Esophagus muscularis mucosa (tissue), 4 donors: Measurements from ENCODE around the gene FMN1.

Experiments
- EP300 ChIP-seq: sonication (generic); formaldehyde crosslinking; IDR thresholded peaks from one replicate; pipeline ENCODE4 v1.6.1; 2017; ENCODE audit warnings: antibody characterized with exemption
- POLR2A ChIP-seq: fragments of 450-650 bp; IDR thresholded peaks from one replicate; pipeline ENCODE4 v1.6.1; 2017; ENCODE audit warnings: antibody characterized with exemption, moderate library complexity, mild to moderate bottlenecking, low read depth
- TF ChIP-seq, protein P1 (sequence below), 3 experiments: fragments of 200-600 bp in 2 of 3; fragments of 450-650 bp in 1 of 3; sonication (generic) in 2 of 3; IDR thresholded peaks; one replicate each; pipeline ENCODE4 v1.5.1; 2017 to 2019; ENCODE audit warnings: antibody characterized with exemption in 3 of 3, mild to moderate bottlenecking in 2 of 3, moderate library complexity in 1 of 3

DNA sequence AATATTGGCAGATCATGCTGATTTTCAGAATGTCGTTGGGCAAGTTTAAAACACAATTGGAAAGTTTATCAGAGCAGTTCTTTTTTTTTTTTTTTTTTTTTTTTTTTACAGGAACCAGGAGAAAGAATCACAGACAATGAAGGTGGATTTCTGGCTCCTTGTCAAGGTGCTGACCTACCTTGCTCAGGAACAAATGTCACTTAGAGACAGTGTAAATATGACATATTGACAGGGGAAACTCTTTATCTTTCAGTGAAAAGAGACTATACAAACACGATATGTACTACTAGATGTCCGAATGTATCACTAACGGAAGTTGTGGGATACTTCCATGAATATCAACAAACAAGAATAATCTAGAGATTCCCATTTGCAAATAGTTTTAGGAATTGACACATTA, 237.3 kb downstream of the FMN1 start:
- TF ChIP-seq POLR2A (no peak), EP300 (no peak)
- TF ChIP-seq, protein P1, sequence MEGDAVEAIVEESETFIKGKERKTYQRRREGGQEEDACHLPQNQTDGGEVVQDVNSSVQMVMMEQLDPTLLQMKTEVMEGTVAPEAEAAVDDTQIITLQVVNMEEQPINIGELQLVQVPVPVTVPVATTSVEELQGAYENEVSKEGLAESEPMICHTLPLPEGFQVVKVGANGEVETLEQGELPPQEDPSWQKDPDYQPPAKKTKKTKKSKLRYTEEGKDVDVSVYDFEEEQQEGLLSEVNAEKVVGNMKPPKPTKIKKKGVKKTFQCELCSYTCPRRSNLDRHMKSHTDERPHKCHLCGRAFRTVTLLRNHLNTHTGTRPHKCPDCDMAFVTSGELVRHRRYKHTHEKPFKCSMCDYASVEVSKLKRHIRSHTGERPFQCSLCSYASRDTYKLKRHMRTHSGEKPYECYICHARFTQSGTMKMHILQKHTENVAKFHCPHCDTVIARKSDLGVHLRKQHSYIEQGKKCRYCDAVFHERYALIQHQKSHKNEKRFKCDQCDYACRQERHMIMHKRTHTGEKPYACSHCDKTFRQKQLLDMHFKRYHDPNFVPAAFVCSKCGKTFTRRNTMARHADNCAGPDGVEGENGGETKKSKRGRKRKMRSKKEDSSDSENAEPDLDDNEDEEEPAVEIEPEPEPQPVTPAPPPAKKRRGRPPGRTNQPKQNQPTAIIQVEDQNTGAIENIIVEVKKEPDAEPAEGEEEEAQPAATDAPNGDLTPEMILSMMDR (IDR thresholded peaks at IDR 0.05), result no peak
